Stimulated activated CD8-positive, alpha-beta memory T cell treated with anti-CD3 and anti-CD28 coated beads, Interleukin-4, amount 100 ng/mL, for 48 hours (primary cell): ENCODE results near the gene HOTAIR.

ENCODE experiments used
- DNase-seq: peaks from one replicate; pipeline ENCODE4 v3.0.0-alpha.2; 2020

Gene HOTAIR

DNA sequence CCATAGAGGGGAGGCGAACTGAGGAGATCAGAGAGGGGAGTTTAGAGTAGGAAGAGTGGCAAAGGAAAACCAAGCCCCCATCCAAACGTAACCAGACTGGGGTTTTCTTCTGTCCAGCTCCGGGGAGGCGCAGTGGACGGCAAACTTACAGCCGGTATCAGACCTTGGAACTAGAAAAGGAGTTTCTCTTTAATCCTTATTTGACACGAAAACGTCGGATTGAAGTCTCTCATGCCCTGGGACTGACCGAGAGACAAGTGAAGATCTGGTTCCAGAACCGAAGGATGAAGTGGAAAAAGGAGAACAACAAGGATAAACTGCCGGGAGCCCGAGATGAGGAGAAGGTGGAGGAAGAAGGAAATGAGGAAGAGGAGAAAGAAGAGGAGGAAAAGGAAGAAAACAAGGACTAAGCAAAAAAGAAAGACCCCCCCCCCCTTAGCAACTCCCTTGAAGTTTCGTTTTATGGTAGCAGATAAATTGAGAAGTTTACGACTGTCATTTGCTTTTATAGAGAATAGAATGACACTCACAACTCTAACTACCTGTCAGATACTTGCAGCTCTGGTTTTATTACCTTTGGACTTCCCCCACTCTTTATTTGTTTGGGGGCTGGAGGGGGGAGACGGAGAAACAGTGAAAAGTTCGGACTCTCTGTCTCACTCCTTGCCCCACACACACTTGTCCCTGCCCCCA, 36.4 kb upstream of the HOTAIR start:
- no peak for DNase-seq

- DNase-seq, result no peak
Measured at GRCh38 chr12:54010053-54010971, 35.6 kb upstream of the HOTAIR start.

DNA sequence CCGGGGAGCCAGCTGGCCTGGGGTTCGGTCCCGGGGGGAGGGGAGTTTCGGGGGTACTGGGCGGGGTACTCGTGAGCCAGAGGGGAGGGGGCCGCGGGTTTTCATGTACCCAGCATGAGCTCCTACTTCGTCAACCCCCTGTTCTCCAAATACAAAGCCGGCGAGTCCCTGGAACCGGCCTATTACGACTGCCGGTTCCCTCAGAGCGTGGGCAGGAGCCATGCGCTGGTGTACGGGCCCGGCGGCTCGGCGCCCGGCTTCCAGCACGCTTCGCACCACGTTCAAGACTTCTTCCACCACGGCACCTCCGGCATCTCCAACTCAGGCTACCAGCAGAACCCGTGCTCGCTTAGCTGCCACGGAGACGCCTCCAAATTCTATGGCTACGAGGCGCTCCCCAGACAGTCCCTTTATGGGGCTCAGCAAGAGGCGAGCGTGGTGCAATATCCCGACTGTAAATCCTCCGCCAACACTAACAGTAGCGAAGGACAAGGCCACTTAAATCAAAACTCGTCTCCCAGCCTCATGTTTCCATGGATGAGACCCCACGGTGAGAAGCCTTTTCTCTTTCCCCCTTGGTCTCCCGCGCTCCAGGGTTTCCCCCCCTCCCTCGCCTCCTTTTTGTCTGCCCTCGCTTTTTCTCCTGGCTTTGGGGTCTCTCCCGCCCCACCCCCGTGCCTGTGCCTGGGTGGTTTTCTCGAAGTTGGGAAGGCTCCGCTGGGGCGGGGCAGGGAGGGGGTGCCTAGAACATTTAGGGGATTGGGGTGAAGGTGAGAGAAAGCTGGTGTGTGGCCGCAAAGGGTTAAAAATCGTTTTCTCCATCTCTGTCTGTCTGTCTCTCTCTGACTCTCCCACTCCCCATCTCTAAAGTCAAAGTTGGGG, 34.7 kb upstream of the HOTAIR start:
- no peak for DNase-seq

GRCh38 chr12:54008260-54008552, 33.5 kb upstream of the HOTAIR start:
- no peak for DNase-seq

DNA sequence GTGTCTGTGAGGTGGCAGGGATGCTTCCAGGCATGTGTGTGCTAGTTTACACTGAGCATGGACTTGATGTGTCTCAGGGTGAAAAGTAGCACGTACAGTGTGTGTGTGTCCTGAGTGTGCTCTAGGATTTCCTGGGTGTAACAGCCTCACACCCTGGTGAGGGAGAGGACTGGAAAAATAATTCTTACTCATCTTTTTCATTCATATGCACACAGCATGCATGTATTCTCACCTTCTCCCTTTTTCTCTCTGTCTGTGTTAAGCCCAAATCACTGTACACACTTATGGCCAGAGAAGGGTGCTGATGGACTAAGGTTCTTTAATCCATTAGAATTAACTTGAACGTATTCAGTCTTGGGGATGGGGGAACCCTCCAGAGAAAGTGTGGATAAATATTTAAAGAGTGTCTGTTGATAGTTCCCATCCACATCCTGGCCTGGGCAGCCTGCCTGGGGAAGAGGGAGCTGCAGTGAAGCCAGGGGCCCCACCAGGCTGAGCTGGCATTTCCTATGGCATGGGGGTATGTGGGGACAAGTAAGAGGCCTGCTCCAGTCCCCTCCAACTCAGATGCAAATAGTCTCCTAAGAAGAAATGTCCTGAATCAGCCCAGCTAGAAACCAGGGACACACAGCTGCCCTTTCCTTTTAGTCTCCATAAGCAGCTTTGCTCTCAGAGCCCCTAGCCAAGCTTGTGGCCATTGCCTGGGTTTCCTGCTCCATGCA, 32.9 kb upstream of the HOTAIR start:
- no peak for DNase-seq

DNA sequence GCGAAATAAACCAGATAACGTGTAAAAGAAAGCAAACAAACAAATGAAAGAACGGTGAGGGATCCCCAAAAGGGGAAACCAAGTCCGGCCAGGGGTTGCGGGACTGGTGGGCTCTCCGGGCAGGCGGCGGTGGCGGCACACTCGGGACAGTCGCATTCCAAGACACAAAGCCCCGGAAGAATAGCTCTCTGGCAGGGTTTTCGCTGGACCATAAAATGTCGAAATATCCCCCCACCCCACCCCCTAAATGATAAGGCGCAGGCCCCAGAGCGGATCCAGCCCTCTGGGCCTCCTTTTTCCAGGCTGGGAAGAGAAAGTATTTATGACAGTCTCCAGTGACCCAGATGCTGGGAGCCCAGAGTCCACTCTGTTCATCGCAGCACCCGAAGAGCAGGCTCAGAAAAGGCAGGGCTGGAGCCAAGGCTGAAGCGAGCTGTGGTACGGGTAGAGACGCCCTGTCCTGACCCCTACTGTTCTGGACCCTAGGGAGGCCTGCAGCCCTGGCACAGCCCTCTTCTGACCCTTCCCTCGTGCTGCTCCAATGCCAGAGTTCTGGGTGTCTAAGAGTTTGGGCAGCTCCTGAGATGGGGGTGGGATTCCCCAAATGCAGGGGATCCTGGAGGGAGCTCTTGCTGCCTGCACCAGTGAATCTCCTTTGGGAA, 31.9 kb upstream of the HOTAIR start:
- DNase-seq, result no peak

GRCh38 chr12:54005853-54006558, 31.3 kb upstream of the HOTAIR start:
- DNase-seq, result peak; percentile 94

- DNase-seq, result no peak
Measured at GRCh38 chr12:54005531-54005852, 30.7 kb upstream of the HOTAIR start.

DNA sequence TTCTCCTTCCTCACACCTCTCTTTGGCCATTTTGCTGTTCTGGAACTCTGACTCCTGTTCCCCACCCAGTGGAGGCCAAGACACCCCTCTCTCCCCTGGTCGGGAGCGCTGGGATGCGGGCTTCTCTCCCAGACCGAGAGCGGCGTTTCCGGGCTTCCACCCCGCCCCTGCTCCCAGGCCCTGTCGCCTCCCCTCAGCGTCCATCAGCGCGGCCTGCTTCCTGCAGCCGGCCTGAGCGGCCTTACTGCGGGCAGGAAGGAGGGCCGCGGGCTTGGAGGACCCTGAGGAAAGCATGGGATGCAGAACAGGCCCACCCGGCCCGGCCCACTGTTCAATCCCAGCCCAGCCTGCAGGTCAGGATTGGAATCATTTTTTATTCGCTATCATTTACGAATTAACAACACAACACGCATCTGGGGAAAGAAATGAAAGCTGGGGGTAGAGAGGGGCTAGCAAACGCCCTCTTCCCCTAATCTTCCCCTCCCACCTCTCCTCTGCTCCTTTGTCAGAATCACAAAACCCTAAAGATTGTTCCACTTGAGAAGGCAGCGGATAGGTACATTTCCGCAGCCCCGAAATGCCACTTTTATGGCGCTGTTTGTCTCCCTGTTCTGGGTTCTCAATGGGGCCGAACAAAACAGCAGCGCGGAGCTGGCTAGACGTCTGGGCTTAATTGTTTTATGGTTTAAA, 30.2 kb upstream of the HOTAIR start:
- DNase-seq, result no peak

GRCh38 chr12:54004063-54004840, 29.5 kb upstream of the HOTAIR start:
- no peak for DNase-seq

- DNase-seq, result no peak
Measured at GRCh38 chr12:54003625-54004024, 28.9 kb upstream of the HOTAIR start.

- DNase-seq, result no peak
Measured at GRCh38 chr12:54002915-54003389, 28.2 kb upstream of the HOTAIR start.

GRCh38 chr12:54002278-54002914, 27.6 kb upstream of the HOTAIR start:
- no peak for DNase-seq

GRCh38 chr12:54001283-54002187, 26.8 kb upstream of the HOTAIR start:
- no peak for DNase-seq

- no peak for DNase-seq
Measured at GRCh38 chr12:54000116-54001114, 25.7 kb upstream of the HOTAIR start, which contains the start of gene HOXC9. Gene HOXC9 (plus strand): TSS chr12:54000161. CDS start chr12:54000189, 28 bp downstream.

DNA sequence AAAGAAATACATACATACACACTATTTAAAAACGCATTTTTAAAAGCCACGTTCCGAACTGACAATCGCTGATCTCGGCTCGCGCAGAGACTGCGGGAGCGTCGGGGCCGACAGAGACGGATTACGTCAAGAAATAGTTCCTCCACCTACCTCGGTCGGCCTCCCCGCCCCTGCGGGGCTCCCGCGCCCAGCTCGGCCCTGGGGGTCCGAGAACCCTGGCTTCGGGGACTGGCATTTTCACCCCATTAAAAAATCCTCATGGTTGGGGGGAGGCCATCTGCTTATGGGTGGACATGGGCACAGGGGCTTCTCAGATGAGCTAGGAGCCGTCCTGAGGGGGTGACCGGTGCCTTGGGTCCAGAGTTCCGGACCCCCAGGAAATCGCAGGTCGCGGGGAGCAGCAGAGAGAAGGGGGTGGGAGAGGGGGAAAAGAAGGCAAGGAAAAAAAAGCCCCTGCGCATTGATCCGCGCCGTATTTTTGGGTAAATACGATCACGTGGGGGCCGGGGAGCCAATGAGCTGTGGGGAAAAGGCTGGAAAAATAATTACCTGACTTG, 24.9 kb upstream of the HOTAIR start:
- DNase-seq, result peak; percentile 54

GRCh38 chr12:53998900-53999236, 24.1 kb upstream of the HOTAIR start:
- no peak for DNase-seq
